Stimulated activated CD4-positive, alpha-beta T cell treated with anti-CD3 and anti-CD28 coated beads, Interleukin-15, amount 100 ng/mL, for 24 hours (primary cell): ENCODE measurements around the gene ZFAND6.
"Not testable (repeated sequence)": the region's sequence is repeated elsewhere in the genome, so short reads cannot be mapped to it uniquely, and the experiment has no call there.

Experiments
- DNase-seq: peaks from one replicate; pipeline ENCODE4 v3.0.0-alpha.2; 2020

ZFAND6 gene

DNA sequence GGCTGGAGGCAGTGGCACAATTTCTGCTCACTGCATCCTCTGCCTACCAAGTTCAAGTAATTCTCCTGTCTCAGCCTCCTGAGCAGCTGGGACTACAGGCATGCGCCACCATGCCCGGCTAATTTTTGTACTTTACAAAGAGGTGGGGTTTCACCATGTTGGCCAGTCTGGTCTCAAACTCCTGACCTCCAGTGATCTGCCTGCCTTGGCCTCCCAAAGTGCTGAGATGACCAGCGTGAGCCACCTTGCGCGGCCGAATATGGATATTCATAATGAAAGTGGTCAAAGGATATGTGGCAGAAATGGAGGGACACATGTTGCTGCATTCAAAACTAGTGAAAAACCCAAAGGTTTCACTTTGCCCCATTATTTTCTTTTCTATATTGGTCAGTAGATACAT, 40.2 kb downstream of the ZFAND6 start:
- DNase-seq, result not testable (repeated sequence)

DNA sequence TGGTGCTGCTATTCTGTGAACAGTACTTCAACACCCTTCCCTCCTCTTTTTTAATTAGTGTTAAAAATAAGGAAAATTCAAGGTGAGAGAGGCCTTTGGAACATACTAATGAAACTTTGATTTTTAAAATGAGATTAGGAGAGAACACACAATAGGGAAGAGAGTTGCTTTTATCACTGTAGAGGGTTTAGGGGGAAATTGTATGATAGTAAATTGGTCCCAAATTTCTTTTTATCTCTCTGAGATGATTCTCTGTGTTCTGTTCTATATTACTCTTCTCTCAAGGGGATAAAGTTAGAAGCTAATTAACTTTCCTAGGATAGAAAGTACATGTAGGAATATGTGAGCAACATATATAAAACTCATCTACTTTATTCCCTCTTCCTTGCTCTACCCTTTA, 40.8 kb downstream of the ZFAND6 start:
- DNase-seq, result no peak

GRCh38 chr15:80105193-80105592, 45.7 kb downstream of the ZFAND6 start:
- no peak for DNase-seq

- DNase-seq, result no peak
Observed at GRCh38 chr15:80105595-80105994, 46.1 kb downstream of the ZFAND6 start.

- no peak for DNase-seq
Observed at GRCh38 chr15:80106051-80106450, 46.6 kb downstream of the ZFAND6 start.

DNA sequence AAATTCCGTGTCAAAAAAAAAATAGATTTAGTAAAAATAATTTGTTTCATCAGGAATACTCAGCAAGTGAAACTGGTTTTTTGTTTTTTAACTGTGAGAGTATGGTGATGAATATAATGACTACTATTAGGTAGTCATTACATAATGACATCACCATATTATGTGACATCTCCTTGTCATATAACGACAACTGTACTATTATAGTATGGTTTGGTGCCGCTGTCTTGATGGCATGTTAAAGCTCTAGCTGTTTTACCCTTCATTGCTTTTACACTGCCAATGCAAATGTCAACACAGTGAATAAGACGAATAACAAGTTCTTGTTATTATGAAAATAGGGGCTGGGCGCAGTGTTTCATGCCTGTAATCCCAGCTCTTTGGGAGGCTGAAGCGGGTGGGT, 47.7 kb downstream of the ZFAND6 start:
- no peak for DNase-seq

GRCh38 chr15:80107774-80108173, 48.3 kb downstream of the ZFAND6 start:
- DNase-seq, result no peak

DNA sequence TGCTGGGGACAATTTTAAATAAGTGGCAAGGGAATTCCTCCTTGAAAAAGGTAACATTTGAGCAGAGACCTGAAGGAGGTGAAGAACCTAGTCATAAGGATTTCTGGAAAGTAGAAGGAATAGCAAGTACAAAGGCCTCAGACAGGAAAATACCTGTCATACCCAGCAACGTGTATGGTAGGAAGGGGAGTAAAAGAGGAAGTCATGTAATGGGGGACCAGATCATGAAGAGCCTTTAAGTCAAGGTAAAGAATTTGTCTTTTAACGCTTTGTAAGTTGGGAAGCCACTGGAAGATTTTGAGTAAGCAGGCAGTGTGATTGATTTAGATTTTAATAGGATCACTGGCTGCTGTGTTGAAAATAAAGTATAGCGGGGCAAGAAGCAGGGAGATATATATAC, 49.9 kb downstream of the ZFAND6 start:
- no peak for DNase-seq

GRCh38 chr15:80110920-80111319, 51.4 kb downstream of the ZFAND6 start:
- DNase-seq, result no peak

- no peak for DNase-seq
Observed at GRCh38 chr15:80114114-80114513, 54.6 kb downstream of the ZFAND6 start.

GRCh38 chr15:80115021-80115420, 55.5 kb downstream of the ZFAND6 start:
- DNase-seq, result no peak

GRCh38 chr15:80118956-80119355, 59.5 kb downstream of the ZFAND6 start:
- DNase-seq, result no peak

DNA sequence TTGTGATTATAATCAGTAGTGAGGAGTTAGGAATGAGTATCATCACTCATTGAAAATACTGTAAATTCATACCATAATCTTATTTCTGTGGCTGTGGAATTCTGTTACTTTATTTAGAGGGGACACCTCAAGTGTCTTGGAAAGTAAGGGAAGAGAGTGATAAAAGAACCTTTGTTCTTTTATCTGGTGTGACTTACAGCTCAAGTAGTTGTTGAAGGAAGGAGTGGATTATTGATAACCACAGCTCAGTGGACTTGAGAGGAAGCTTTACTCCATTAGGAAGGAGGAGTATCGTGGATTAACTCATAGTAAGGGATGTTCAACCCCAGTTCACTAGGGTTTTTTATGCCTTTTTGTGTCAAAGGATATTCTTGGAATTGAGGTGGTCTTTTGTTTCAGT, 61.2 kb downstream of the ZFAND6 start:
- DNase-seq, result no peak

GRCh38 chr15:80121546-80121945, 62.1 kb downstream of the ZFAND6 start:
- no peak for DNase-seq

- DNase-seq, result no peak
Observed at GRCh38 chr15:80123034-80123433, 63.6 kb downstream of the ZFAND6 start.

GRCh38 chr15:80127253-80127652, 67.8 kb downstream of the ZFAND6 start:
- DNase-seq, result not testable (repeated sequence)

DNA sequence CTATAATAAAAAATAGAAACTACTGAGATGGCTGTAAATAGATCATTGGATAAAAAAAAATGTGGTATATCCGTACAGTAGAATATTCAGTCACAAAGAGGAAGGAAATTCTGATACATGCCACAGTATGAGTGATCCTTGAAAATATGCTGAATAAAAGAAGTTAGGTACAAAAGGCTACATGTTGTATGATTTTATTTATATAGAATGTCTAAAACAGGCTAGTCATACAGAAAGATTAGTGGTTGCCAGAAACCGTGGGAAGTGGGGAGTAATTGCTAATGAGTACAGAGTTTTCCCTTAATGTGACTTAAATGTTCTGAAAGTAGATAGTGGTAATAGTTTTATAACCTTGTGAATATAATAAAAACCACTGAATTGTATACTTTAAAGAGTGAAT, 68.4 kb downstream of the ZFAND6 start:
- DNase-seq, result no peak

DNA sequence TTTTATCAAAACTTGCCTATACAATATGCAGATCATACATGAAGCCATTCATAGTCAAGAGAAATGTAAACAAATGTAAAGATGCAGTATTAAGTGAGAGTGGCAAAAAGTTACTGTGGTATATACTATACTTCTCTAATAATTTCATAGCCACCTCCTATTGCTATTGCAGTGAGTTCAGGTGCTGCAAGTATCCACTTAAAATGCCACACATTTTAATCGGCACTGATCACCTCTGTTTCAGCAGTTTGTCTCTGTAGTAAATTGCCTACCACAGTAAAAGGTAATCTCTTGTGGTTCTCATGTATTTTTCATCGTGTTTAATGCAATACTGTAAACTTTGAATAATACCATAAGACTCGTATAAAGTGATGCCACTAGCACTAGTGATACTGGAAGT, 72.9 kb downstream of the ZFAND6 start:
- no peak for DNase-seq

GRCh38 chr15:80136854-80137253, 77.4 kb downstream of the ZFAND6 start:
- no peak for DNase-seq

DNA sequence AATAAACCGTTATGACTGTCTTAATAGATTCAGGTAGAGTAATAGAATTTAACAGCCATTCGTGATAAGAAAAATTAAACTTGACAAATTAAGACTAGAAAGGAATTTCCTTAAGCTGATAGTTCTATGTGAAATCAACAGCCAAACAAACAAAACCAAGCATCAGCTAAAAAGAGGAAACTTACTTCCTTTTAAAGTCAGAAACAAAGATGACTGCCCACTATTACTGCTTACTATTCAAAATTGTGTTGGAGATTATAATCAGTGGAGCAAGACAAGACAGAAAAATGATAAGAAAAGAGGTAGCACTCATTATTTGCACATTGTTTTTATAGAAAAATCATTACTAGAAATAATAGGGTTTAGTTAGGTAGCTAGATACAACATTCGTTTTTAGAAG, 79.5 kb downstream of the ZFAND6 start:
- DNase-seq, result no peak

- no peak for DNase-seq
Observed at GRCh38 chr15:80140909-80141308, 81.4 kb downstream of the ZFAND6 start.

DNA sequence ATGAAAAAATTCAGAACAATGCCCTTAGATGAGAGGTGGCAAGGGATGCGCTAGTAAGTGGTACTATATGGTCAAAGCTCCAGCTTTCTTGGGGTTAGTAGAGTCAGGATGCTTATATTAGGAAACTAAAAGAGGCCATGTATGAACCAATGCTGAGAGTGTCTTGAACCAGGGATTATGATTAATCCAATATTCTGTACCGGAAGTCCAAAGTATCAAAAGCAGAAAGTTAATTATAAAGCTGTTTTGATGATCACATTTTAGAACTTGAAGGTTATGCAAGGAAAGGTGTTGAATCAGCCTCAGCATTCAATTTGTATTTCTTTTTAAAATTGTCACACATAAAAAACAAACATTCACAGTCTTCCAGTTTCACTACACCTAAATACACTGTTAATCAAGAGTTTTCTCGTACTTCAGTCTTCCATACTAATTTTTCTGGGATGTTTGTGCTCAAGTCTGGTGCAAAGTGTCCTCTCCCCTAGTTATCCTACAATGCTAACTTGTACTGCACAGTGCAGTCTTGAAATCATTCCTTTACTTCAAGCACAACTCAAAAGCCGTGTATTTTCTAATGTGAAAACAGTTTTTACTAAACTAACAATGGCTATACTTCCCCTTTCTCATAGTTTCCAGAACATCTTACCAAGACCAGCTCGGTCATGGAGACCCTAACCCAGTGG, 82.6 kb downstream of the ZFAND6 start:
- DNase-seq, result no peak

- DNase-seq, result no peak
Observed at GRCh38 chr15:80142646-80143045, 83.2 kb downstream of the ZFAND6 start.

DNA sequence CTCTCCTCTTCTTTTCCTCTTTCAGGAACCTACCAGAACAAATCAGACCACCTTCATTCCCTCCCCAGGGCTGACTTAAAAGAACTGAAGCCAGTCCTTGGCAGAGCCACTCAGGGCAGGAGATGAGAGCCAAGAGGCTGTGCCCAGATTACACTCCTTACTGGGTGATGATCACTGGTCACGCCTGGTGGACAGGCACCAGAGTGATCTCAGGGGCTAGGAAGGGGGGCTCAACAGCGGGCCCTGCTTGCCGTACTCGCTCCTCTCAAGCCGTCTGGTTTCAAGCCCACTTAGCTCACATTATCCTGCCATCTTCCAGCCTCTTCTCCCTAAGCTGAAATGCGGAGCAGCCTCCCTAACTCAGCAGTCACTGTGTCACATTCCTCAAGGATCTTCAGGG, 91.7 kb downstream of the ZFAND6 start:
- DNase-seq, result no peak

DNA sequence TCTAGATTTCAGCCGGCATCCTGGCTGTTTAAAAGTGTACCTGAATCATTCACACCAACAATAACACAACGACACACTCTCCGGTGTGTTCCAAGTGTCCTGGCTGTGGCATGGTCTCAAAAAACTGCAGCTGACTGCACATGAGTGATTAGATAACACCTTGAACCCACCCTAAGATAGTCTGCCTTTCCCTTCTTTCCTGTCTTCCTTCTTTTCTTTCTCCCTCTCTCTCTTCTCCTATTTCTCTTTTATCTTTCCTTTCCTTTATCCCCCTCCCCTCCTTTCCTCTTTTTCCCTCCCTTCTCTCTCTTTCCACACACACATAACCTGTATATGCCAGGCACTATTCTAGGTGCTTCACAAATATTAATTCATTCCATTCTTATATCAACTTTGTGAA, 92.1 kb downstream of the ZFAND6 start:
- DNase-seq, result no peak
